Coronary artery (tissue), 2 donors: ENCODE data around the gene KLHDC8B.
A peak's percentile ranks its signal among the peaks of the same experiment; 100 is the strongest.

Source experiments
- DNase-seq: peaks from one replicate; pipeline ENCODE4 v3.0.0-alpha.2; 2017; ENCODE audit warnings: low spot score
- H3K27ac ChIP-seq, 2 donors: fragments of 200-600 bp; sonication (generic); one replicate each; pipeline ENCODE4 v1.5.1; 2016 to 2019
- H3K4me3 ChIP-seq: fragments of 200-600 bp; sonication (generic); 2 replicates; pipeline ENCODE4 v1.5.1; 2016; ENCODE audit warnings: mild to moderate bottlenecking, moderate library complexity
- TF ChIP-seq, protein P1 (sequence below): fragments of 200-600 bp; sonication (generic); IDR thresholded peaks from one replicate; pipeline ENCODE4 v1.5.1; 2019; ENCODE audit warnings: antibody characterized with exemption

Gene KLHDC8B

DNA sequence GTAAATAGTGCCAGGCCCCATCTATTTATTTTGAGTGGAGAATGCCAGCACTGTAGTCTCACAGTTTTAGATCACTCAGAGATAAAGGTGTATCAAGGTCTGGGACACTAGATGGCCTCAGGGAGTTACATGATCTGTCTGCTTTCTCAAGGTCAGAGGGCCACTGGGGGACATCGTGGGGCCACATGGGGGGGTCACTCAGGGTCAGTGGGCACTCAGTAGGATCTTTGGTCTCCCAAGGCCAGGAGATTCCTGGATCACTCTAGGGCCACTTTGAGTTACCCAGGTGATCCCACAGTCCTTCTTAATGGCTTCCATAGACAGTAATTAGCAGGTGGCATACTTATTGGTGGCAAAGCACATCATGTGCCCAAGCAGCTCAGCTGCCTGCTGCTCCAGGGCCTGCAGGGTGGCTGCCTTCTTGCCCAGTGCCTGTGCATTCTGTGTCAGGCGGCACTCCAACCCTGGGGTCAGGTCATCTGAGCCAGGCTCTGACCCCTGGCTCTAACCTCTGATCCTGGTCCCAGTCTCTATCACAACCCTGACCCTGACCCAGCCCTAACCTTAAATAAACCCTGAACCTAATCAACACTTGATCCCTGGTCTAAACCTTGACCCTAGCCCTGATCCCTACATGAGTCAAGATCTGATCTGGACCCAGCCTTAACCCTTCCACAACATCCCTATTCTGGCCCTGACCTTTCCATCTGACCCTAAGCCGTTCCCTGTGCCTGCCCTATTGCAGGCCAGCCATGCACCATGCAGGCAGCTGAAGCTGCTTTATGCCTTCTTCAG, 36.7 kb upstream of the KLHDC8B start:
- TF ChIP-seq, protein P1, sequence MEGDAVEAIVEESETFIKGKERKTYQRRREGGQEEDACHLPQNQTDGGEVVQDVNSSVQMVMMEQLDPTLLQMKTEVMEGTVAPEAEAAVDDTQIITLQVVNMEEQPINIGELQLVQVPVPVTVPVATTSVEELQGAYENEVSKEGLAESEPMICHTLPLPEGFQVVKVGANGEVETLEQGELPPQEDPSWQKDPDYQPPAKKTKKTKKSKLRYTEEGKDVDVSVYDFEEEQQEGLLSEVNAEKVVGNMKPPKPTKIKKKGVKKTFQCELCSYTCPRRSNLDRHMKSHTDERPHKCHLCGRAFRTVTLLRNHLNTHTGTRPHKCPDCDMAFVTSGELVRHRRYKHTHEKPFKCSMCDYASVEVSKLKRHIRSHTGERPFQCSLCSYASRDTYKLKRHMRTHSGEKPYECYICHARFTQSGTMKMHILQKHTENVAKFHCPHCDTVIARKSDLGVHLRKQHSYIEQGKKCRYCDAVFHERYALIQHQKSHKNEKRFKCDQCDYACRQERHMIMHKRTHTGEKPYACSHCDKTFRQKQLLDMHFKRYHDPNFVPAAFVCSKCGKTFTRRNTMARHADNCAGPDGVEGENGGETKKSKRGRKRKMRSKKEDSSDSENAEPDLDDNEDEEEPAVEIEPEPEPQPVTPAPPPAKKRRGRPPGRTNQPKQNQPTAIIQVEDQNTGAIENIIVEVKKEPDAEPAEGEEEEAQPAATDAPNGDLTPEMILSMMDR, result no peak
- Histone ChIP-seq H3K4me3 (peak overlapping the region; percentile 90), H3K27ac (peak overlapping the region in 1 of 2 donors; percentile 95)
- peak; percentile 64 for DNase-seq

DNA sequence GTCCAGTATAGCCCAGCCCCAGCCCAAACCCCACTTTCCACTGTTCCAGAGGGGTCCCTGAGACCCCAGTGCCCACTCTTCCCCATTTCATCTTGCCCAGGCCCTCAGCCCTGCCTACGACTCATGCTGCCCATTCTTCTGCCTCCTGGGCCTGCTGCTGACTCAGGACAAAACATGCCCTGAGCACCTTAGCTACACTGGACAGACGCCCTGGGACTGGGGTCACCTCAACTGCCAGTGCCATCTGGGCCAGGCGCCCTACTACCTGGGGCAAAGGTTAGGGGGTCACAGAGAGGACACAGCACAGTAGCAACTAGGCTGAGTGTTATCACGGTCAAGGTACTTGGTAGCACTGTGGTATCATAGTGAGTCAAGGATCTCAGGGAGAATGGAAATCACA, 35.9 kb upstream of the KLHDC8B start:
- Histone ChIP-seq H3K27ac (no peak overlapping the region), H3K4me3 (no peak overlapping the region)
- TF ChIP-seq, protein P1, result no peak
- DNase-seq, result peak; percentile 65

DNA sequence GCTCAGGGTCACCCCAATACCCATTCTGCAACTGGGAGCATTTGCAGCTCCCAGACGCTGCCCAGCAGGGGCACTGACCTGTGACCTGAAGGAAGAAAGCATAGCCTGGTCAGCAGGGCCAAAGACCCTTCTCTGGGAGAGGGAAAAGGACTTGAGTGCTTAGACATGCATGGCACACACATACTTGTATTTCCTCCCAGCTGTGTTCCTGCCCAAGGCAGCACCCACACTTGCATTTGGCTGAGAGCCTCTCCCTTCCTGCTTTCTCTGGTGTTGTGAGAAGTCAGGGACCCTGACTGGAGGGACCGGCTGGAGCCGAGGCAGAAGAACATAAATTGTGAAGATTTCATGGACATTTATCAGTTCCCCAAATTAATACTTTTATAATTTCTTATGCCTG, 31.3 kb upstream of the KLHDC8B start:
- no peak for DNase-seq
- Histone ChIP-seq H3K27ac (no peak overlapping the region), H3K4me3 (no peak overlapping the region)
- TF ChIP-seq, protein P1, result no peak

DNA sequence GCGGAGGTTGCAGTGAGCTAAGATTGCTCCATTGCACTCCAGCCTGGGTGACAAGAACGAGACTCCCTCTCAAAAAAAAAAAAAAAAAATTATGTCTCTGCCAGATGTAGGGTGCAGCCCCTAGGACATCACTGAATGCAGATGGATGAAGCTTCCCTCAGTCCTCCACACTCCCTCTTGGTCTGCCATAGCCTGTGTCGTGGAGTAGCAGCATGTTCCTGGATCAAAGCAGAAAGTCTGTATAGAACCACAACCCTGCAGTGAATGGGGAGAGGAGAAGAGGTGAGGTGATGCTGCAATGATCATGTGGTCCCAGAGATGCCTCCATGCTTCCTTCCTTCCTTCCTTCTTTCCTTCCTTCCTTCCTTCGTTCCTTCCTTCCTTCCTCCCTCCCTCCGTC, 23.2 kb upstream of the KLHDC8B start:
- H3K27ac ChIP-seq, result no peak overlapping the region
- DNase-seq, result no peak
- TF ChIP-seq, protein P1, result no peak
- no peak overlapping the region for H3K4me3 ChIP-seq

DNA sequence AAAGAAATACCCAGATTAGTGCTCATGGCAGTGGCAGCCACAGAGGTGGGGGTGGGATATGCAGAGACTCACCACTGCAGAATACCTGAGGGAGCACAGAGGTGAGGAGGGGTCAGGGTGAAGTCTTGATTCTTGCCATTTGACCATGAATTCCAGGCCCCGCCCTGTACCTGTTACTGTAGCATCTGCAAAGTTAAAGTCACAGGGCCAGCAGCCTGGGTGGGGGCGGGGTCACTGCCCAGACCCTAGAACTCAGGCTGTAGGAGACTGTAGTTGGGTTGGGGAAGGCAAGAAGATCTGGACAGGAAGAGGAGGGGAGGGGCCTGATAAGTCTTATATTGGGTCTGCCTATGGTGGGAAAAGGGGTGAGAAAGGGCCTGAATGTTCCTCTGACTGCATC, 19.8 kb upstream of the KLHDC8B start:
- DNase-seq, result no peak
- TF ChIP-seq, protein P1, result no peak
- H3K4me3 ChIP-seq, result no peak overlapping the region
- H3K27ac ChIP-seq, result no peak overlapping the region

DNA sequence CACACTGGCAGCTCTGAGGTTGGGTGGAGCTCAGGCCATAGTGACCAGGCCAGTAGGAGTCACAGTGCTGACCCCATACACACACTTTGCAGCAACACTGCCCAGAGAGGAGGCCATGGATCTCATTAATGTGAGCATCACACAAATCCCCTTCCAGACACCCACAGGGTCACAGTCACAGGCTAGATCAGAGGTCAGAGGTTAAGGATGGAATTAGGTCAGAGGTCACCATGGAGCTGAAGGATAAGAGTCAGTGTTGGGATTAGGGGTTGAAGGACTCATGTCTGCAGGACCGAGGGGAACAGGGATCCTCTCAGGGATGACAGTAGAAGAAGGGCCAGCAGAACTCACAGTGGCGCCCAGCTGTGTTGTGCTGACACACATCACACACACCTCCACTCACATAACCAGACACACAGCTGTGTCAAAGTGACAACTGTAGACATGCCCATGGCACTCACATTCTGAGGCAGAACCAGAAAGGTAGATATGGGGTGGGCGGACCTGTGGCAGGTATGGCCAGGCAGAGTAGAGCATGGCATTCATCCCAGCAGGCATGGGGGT, 18.0 kb upstream of the KLHDC8B start:
- no peak overlapping the region for H3K27ac ChIP-seq
- no peak overlapping the region for H3K4me3 ChIP-seq
- no peak for DNase-seq
- TF ChIP-seq, protein P1, result no peak

DNA sequence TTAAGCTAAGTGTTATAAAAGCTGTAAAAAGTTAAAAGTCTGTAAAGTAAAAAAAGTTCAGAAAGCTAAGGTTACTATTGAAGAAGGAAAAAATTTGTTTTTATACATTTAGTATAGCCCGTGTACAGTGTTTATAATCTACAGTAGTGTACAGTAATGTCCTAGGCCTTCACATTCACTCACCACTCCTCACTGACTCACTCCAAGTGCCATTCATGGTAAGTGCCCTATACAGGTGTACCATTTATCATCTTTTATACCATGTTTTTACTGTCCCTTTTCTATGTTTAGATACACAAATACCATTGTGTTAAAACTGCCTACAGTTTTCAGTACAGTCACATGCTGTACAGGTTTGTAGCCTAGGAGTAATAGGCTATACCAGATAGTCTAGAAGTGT, 14.1 kb upstream of the KLHDC8B start:
- TF ChIP-seq, protein P1, result no peak
- DNase-seq, result no peak
- Histone ChIP-seq H3K4me3 (no peak overlapping the region), H3K27ac (no peak overlapping the region)
